ENCODE measurements around the gene ZNF804A.

The ZNF804A gene

DNA sequence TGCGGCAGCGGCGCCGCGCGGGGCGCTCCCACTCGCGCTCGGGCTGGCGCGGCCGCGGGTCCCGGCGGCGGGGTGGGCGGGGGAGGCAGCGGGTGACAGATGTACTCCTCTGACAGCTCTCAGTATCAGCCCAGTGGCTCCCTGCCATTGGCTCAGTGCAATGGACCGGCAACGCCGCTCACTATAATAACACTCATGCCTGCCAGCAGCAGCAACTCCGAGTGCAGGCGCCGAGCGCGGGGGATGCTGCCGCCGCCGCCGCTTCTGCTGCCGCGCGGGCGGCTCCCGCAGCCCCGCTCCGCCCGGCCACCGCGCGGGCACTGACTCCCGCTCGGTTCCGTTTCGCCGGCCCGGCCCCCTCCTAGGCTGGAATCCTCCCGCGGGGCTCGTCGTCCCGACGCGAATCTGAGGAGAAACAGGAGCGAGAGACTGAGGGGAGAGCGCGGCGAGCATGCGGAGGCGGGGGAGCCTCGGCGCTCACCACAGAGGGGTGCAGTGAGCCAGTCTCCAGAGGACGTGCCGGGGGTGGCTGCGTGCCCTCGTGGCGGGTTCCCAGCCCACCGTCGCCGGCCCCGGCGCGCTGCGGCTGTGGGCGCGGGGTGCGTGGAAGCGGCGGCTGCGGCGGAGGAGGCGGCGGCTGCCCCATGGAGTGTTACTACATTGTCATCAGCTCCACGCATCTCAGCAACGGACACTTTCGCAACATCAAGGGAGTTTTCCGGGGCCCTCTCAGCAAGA lies at the start of gene ZNF804A:
ZNF804A (plus strand) TSS at position 214 of the 738 bp plus-strand sequence; CDS start at position 645, 431 bp downstream.
- peak; percentile 13 to 63 for DNase-seq

DNA sequence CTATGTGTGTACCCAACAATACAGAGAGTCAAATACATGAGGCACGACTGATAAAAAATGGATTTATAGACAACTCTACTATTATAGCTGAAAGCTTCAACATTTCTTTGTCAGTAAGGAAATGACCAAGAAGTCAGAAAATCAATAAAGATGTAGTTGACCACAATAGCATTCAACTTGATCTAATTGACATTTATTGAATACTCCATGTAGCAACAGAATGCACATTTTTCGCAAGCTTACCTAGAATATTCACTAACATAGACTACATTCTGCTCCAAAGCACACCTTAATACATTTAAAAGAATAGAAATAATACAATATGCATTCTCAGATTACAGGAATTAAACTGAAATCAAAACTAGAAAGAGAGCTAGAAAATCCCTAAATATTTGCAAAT lies 49.2 kb upstream of the ZNF804A start:
- no peak for DNase-seq

DNA sequence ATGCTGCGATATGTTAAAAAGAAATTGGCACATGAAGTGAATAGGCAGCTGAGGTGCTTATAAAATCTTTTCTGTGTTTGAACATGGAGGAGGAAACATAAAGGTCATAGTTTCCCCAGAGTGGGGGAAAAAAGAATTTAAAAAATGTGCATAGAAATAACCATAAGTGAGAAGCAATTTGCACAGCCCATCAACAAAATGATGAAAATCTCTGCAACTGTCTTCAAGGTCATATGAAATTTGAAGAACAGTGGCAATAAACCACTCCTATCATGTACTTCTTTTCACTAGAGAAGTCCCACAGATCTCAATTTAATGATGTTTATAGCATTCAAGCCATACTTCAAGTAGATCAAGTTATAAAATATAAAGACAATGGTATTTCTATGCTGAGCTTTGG lies 46.7 kb upstream of the ZNF804A start:
- DNase-seq = no peak

DNA sequence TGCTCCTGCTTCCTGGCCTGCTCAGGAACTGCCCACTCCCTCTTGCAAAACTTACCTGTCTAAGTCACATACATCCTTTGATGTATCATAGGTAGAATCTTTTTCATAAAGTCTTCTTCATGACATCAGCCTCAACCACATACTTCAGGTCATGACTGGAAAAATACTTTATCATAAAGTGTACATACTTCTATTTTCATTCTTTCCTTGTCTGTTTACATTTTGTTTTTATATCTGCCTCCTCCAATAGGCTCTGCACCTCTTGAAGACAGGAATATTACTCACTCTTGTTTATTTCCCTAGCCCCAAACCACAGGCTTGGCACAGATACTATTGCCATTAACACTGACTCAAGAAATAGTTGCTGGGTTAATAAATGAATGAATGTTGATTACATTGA lies 43.6 kb upstream of the ZNF804A start:
- DNase-seq = no peak

GRCh38 chr2:184555352-184555751 lies 43.0 kb upstream of the ZNF804A start:
- no peak for DNase-seq

- DNase-seq = no peak
These were observed 41.7 kb upstream of the ZNF804A start for GRCh38 chr2:184556639-184557038.

DNA sequence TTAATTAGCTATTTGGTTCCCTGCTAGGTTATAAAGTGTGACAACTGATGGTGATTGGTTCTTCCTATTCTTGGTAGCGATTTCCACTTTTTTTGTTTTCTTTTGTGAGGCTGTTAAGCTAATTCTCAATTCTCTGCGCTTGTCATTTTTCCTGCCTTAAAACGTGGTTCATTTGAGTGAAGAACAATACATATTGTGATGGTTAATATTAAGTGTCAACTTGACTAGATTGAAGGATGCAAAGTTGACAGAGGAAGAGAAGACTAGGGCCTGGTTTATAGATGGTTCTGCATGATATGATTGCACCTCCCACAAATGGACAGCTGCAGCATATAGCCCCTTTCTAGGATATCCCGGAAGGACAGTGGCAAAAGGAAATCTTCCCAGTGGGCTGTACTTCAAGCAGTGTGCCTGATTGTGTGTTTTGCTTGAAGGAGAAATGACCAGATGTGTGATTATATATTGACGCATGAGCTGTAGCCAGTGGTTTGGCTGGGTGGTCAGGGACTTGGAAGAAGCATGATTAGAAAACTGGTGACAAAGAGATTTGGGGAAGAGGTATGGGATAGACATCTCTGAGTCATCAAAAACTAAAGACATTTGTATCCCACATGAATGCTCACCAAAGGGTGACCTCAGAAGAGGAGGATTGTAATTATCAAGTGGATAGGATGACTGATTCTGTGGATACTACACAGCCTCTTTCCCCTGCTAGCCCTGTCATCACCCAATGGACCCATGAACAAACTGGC lies 39.4 kb upstream of the ZNF804A start:
- no peak for DNase-seq

GRCh38 chr2:184560603-184561002 lies 37.7 kb upstream of the ZNF804A start:
- no peak for DNase-seq

DNA sequence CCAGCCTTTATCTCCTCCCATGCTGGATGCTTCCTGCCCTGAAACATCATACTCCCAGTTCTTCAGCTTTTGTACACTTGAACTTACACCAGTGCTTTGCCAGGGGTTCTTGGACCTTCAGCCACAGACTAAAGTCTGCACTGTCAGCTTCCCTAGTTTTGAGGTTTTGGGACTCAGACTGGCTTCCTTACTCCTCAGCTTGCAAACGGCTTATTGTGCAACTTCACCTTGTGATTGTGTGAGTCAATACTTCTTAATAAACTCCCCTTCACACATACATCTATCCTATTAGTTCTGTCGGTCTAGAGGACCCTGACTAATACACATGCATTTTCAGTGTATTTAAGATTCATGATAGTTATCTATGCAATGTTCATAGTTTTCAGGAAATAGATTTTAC lies 35.8 kb upstream of the ZNF804A start:
- peak in 1 of 2 donors; percentile 35 for DNase-seq

- DNase-seq = no peak
These were observed 34.2 kb upstream of the ZNF804A start for GRCh38 chr2:184564092-184564491.

- DNase-seq = no peak
These were observed 31.6 kb upstream of the ZNF804A start for GRCh38 chr2:184566716-184567115.

DNA sequence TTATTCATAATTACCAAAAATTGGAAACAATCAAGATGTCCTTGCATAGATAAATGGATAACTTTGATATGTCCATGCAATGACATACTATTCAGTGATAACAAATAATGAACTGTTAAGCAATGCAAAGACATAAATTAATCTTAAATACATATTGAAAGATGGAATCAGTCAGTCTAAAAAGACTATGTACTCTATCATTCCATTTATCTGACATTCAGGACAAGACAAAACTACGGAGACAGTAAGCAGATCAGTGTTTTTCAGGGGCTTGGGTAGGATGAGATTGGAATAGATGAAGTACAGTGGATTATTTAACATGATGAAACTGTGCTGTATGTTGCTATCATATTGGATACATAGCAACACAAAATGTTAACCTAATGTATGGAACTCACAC lies 21.3 kb upstream of the ZNF804A start:
- no peak for DNase-seq

- no peak for DNase-seq
These were observed 20.6 kb upstream of the ZNF804A start for GRCh38 chr2:184577743-184578142.

DNA sequence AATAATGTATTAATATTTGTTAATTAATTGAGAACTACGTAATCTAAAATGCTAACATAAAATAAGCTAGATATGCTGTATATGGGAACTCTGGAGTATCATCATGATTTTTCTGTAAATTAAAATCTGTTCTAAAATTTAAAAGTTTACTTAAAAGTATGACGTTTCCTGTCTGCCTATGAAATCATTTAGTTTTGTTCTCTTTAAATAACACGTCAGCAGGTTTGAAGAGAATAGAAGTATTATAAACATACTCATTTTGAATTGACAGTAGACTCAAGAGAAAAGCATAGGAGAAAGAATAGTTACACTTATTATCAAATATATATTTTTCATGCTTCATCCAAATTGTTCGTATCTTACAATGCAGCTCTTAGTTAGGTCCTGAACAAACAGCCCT lies 19.1 kb upstream of the ZNF804A start:
- no peak for DNase-seq

GRCh38 chr2:184581391-184581790 lies 16.9 kb upstream of the ZNF804A start:
- no peak for DNase-seq

GRCh38 chr2:184589261-184589660 lies 9.1 kb upstream of the ZNF804A start:
- no peak for DNase-seq

- no peak for DNase-seq
These were observed 1.4 kb upstream of the ZNF804A start for GRCh38 chr2:184596819-184597411.

GRCh38 chr2:184597571-184597991 lies 748 bp upstream of the ZNF804A start:
- DNase-seq = peak in 1 of 2 donors; percentile 15

GRCh38 chr2:184598002-184598315 lies 370 bp upstream of the ZNF804A start:
- DNase-seq = no peak

- DNase-seq = no peak
These were observed 934 bp downstream of the ZNF804A start for GRCh38 chr2:184599054-184599871.

DNA sequence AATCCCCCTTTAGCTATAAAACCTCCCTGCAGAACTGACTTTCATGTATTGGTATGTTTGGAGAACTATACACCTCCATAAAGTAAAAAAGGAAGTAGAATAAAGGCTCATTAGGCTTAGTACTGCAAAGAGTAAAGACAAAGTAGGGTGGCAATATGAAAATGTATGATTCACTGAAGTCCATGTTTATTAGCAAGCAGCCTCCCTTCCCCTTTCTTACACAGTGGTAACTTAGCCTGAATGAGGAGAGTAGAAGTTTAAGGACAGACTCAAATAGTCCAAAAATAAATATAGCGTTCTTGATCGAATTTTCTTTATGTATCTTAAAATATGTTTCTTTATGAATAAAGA lies 1.5 kb downstream of the ZNF804A start:
- DNase-seq = no peak

GRCh38 chr2:184602734-184603133 lies 4.4 kb downstream of the ZNF804A start:
- DNase-seq = no peak

GRCh38 chr2:184610891-184611290 lies 12.6 kb downstream of the ZNF804A start:
- DNase-seq = no peak
